Natural killer cell (primary cell): ENCODE data around the gene SIGLEC8. TPM values are rescaled to one million over a fixed set of nuclear protein-coding genes. Genes with fewer than 3 reads are reported as not detected.
A peak's percentile ranks its signal among the peaks of the same experiment; 100 is the strongest.

Experiments used
- ATAC-seq, 3 donors: fragments of 150-1000 bp in 2 of 3; fragments of 200-7000 bp in 1 of 3; cut with Tn5 transposase; 1 replicate in 1 of 3; 2 replicates in 2 of 3; pipeline ENCODE4 v1.10.0; 2021; ENCODE audit warnings: mild to moderate bottlenecking in 2 of 3, moderate library complexity in 2 of 3
- DNase-seq, 2 donors: peaks; one replicate each; pipeline versions ENCODE4 v3.0.0 to v3.0.0-alpha.2; 2013 to 2021; ENCODE audit warnings: mixed read lengths in 1 of 2
- H3K27ac ChIP-seq: one replicate; pipeline ENCODE4 v1.5.1; 2013; ENCODE audit warnings: mild to moderate bottlenecking, low read length
- H3K27me3 ChIP-seq: one replicate; pipeline ENCODE4 v1.6.1; 2013; ENCODE audit warnings: low read length; ENCODE audit not compliant: control insufficient read depth, insufficient read depth
- H3K36me3 ChIP-seq: one replicate; pipeline ENCODE4 v1.6.1; 2013; ENCODE audit warnings: low read length; ENCODE audit not compliant: control insufficient read depth, insufficient read depth
- H3K4me1 ChIP-seq: one replicate; pipeline ENCODE4 v1.6.1; 2013; ENCODE audit warnings: low read length; ENCODE audit not compliant: control insufficient read depth, insufficient read depth
- H3K4me3 ChIP-seq: one replicate; pipeline ENCODE4 v1.5.1; 2013; ENCODE audit warnings: low read length
- H3K9me3 ChIP-seq: one replicate; pipeline ENCODE4 v1.6.1; 2013; ENCODE audit warnings: low read length; ENCODE audit not compliant: control insufficient read depth, insufficient read depth
- H3K27ac Mint-ChIP-seq, 2 donors: one replicate each; pipeline ENCODE4 v1.8.0; 2022; ENCODE audit warnings: mild to moderate bottlenecking in 2 of 2, mixed read lengths in 2 of 2, moderate library complexity in 1 of 2
- H3K27me3 Mint-ChIP-seq, 2 donors: one replicate each; pipeline ENCODE4 v1.8.0; 2022; ENCODE audit warnings: low read depth in 2 of 2, mixed read lengths in 2 of 2
- H3K36me3 Mint-ChIP-seq: one replicate; pipeline ENCODE4 v1.8.0; 2022; ENCODE audit warnings: mixed read lengths
- H3K4me1 Mint-ChIP-seq, 2 donors: one replicate each; pipeline ENCODE4 v1.8.0; 2022; ENCODE audit warnings: mixed read lengths in 2 of 2
- H3K4me3 Mint-ChIP-seq: one replicate; pipeline ENCODE4 v1.8.0; 2022; ENCODE audit warnings: mild to moderate bottlenecking, moderate library complexity, mixed read lengths
- H3K9me3 Mint-ChIP-seq, 2 donors: one replicate each; pipeline ENCODE4 v1.8.0; 2022; ENCODE audit warnings: mixed read lengths in 2 of 2
- CTCF ChIP-seq: fragments of 200-600 bp; IDR thresholded peaks from one replicate; pipeline ENCODE4 v1.8.0; 2022; ENCODE audit warnings: antibody characterized with exemption
- WGBS: methylation state at CpG from one replicate; pipeline ENCODE4 v1.1.7; 2013; ENCODE audit warnings: missing lambda C conversion rate; ENCODE audit not compliant: insufficient coverage; 5-methylcytosine and 5-hydroxymethylcytosine counted together
- intact Hi-C: fragments of 100-400 bp; cut with micrococcal nuclease; formaldehyde crosslinking; loops from one replicate; pipeline ENCODE4 v1.14.2; 2022
- total RNA-seq, 4 donors: library from RNA; stranded (reverse); fragments of 120-200 nt in 1 of 4; gene quantifications; one replicate each; pipeline versions ENCODE4 v1.2.3 to v1.2.4, GENCODE V29; 2013 to 2022

The SIGLEC8 gene
- total RNA-seq, 3 donors from 2014 or later (not counting 1 experiment from before 2014, with no cell fraction given), result not detected

DNA sequence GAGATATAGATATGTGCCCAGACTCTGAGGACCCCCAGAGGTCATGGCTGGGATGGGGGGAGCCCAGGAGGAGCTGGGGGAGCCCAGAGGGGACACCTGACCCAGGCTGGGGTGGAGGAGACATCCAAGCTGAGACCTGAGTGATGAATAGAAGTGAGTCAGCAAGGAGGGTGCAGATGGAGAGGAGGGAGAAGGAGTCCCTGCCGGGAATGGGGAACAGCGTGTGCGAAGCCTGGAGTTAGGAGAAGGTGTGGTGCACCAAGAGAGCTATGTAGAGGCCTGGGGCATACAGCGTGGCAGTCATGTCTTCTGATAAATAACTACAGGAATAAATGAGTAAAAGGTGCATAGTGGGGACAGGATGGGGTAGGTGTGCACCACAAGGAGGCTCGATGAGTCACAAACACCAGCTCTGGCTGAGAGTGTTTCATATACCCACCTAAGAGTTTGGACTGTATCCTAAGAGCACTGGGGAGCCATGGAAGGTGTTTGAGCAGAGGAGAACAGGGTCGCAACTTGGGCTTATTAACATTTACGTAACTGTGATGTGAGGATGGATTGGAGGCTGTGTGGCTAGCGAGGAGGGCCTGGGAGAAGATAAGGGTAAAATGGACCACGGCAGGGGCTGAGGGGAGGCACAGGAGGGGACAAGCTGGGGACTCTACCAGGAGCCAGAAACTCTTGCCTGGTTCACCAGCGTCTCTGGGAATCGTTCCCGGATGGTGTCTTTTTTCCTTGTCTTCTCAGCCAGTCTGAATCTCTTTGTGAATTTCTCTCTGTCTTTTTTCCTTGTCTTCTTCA is 21.5 kb upstream of the SIGLEC8 start:
- Mint-ChIP-seq H3K36me3 (no peaks in the 10 kb centered on the region), H3K27me3 (peaks cover 18 to 33% of the 10 kb centered on the region in 2 donors), H3K4me3 (no peak overlapping the region), H3K4me1 (no peaks in the 10 kb centered on the region), H3K9me3 (no peaks in the 10 kb centered on the region), H3K27ac (no peak overlapping the region)
- Histone ChIP-seq H3K27ac (no peak overlapping the region), H3K4me3 (no peak overlapping the region), H3K27me3 (no peaks in the 10 kb centered on the region), H3K4me1 (no peaks in the 10 kb centered on the region), H3K36me3 (no peaks in the 10 kb centered on the region), H3K9me3 (no peaks in the 10 kb centered on the region)
- TF ChIP-seq CTCF, result no peak
- intact Hi-C loops, result no loop called here
- ATAC-seq, result peak in 1 of 3 donors; percentile 21
- no peak for DNase-seq
- 83% methylated on average over 12 of the region's 12 CpGs for WGBS

DNA sequence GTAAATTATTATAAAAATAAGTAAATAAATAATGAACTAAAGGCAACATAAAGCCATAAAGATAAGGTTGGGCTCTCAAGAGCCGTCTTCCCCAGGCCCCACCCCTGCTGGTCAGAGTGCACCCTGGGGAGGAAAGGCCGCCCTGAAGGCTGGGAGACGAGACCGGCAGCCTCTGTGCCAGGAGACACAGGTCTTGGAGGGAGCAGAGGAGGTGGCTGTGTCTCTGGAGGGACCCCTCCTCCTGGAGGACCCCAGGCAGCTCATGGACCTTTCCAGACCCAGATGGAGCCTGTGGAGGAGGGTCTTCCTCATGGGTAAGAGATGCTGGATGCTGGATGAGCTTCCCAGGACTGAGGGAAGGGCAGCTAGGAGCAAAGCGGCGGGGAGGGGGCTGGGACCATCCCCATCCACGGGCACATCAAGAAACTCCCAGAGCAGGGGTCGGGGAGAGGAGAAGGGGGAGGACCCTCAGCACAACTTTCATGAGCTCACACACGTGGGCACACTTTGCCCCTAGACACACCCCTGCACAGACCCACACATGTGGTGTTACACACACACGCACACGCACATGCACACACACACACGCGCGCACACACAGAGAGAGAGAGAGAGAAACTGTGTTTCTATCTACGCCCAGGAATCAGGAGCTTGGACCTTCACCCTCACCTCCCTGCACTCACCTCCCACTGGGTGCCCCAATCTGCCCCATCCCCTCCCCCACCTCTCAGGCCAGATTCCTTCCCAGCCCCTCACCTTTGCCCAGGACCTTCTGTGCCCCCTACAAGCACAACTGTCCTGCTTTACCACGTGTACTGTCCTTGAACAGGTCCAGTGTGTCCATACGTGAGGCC is 20.4 kb upstream of the SIGLEC8 start, which contains the start of gene CEACAM18:
Gene CEACAM18, plus strand, starts transcription at position 159 of the 854 bp plus-strand sequence.
- Mint-ChIP-seq H3K36me3 (no peaks in the 10 kb centered on the region), H3K9me3 (no peaks in the 10 kb centered on the region), H3K27ac (no peak within 1 kb of the TSS), H3K27me3 (peaks cover 18 to 33% of the 10 kb centered on the region in 2 donors), H3K4me1 (no peaks in the 10 kb centered on the region), H3K4me3 (no peak within 1 kb of the TSS)
- no peak for ATAC-seq
- no peak for DNase-seq
- intact Hi-C loops, result no loop called here
- 70% methylated on average over 16 of the region's 17 CpGs for WGBS
- H3K4me1 ChIP-seq, result no peaks in the 10 kb centered on the region
- TF ChIP-seq CTCF, result no peak
- no peaks in the 10 kb centered on the region for H3K27me3 ChIP-seq
- H3K36me3 ChIP-seq, result no peaks in the 10 kb centered on the region
- H3K4me3 ChIP-seq, result no peak within 1 kb of the TSS
- no peaks in the 10 kb centered on the region for H3K9me3 ChIP-seq
- no peak within 1 kb of the TSS for H3K27ac ChIP-seq

DNA sequence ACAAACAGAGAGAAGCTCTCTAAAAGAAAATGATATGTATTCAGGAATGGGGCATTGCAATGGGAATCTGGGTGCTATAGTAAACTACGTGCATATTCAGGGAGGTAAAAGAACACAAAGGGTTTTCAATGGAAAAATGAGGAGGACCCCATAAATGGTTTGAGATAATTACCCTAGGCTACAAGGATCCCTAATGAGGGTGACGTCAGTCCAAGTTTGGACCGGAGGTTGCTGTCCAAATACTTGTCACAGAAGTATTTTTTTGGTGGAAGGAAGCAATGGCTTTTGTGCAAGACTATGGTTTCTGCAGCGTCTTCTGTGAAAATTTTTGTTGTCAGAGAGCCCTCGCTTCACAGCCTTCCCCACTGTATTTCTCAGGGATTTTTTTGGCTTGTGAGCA is 19.1 kb upstream of the SIGLEC8 start:
- H3K4me1 Mint-ChIP-seq, result peaks cover 0 to 7% of the 10 kb centered on the region in 2 donors
- H3K27ac Mint-ChIP-seq, result no peak overlapping the region
- no peak overlapping the region for H3K4me3 Mint-ChIP-seq
- peaks cover 30 to 34% of the 10 kb centered on the region in 2 donors for H3K27me3 Mint-ChIP-seq
- H3K9me3 ChIP-seq, result no peaks in the 10 kb centered on the region
- H3K27me3 ChIP-seq, result no peaks in the 10 kb centered on the region
- DNase-seq, result no peak
- 79% methylated on average over 5 of the region's 5 CpGs for WGBS
- no peaks in the 10 kb centered on the region for H3K4me1 ChIP-seq
- intact Hi-C loops, result no loop called here
- no peak overlapping the region for H3K4me3 ChIP-seq
- H3K36me3 ChIP-seq, result no peaks in the 10 kb centered on the region
- no peak for TF ChIP-seq CTCF
- H3K36me3 Mint-ChIP-seq, result no peaks in the 10 kb centered on the region
- H3K9me3 Mint-ChIP-seq, result no peaks in the 10 kb centered on the region
- ATAC-seq, result no peak
- no peak overlapping the region for H3K27ac ChIP-seq
